DND-41 (cell line): ENCODE results near the gene MTR.

Experiments used
- ATAC-seq: fragments of 200-7000 bp; cut with Tn5 transposase; 3 replicates; pipeline ENCODE4 v1.9.1; 2021; ENCODE audit warnings: low read depth; ENCODE audit not compliant: insufficient read depth
- DNase-seq: peaks from one replicate; pipeline ENCODE4 v3.0.0-alpha.2; 2020
- H2AFZ ChIP-seq: 2 replicates; pipeline ENCODE4 v1.6.0; 2012; ENCODE audit warnings: low read depth, low read length
- H3K27ac ChIP-seq: 2 replicates; pipeline ENCODE4 v1.5.1; 2012; ENCODE audit warnings: low read length, inconsistent platforms
- H3K27me3 ChIP-seq: fragments of 200-600 bp; sonication (generic); 2 replicates; pipeline ENCODE4 v1.6.0; 2012; ENCODE audit warnings: low read length, mild to moderate bottlenecking, inconsistent platforms; ENCODE audit not compliant: insufficient read depth, poor library complexity
- H3K36me3 ChIP-seq: 2 replicates; pipeline ENCODE4 v1.5.1; 2012; ENCODE audit warnings: low read length, inconsistent platforms; ENCODE audit not compliant: insufficient read depth
- H3K4me1 ChIP-seq: 2 replicates; pipeline ENCODE4 v1.5.1; 2012; ENCODE audit warnings: mild to moderate bottlenecking, low read length; ENCODE audit not compliant: insufficient read depth
- H3K4me2 ChIP-seq: 2 replicates; pipeline ENCODE4 v1.6.0; 2012; ENCODE audit warnings: mild to moderate bottlenecking, moderate library complexity, low read length, inconsistent platforms; ENCODE audit not compliant: insufficient read depth
- H3K4me3 ChIP-seq, 2 experiments: fragments of 200-600 bp in 1 of 2; shearing (Covaris generic) in 1 of 2; 2 replicates each; pipeline ENCODE4 v1.5.1; 2012 to 2016; ENCODE audit warnings: inconsistent platforms in 2 of 2, low read length in 2 of 2, mild to moderate bottlenecking in 2 of 2, low read depth in 1 of 2, moderate library complexity in 1 of 2
- H3K79me2 ChIP-seq: 2 replicates; pipeline ENCODE4 v1.6.0; 2012; ENCODE audit warnings: low read length, inconsistent platforms; ENCODE audit not compliant: insufficient read depth
- H3K9ac ChIP-seq: 2 replicates; pipeline ENCODE4 v1.6.0; 2012; ENCODE audit warnings: low read depth, mild to moderate bottlenecking, inconsistent platforms, low read length, moderate library complexity
- H3K9me3 ChIP-seq: 2 replicates; pipeline ENCODE4 v1.5.1; 2012; ENCODE audit warnings: low read length, moderate library complexity, mild to moderate bottlenecking, inconsistent platforms; ENCODE audit not compliant: insufficient read depth, severe bottlenecking
- H4K20me1 ChIP-seq: 2 replicates; pipeline ENCODE4 v1.6.0; 2012; ENCODE audit warnings: low read length; ENCODE audit not compliant: insufficient read depth
- EZH2 ChIP-seq: IDR thresholded peaks from 3 replicates; pipeline ENCODE4 v1.6.1; 2012; ENCODE audit warnings: borderline replicate concordance, low read depth, mild to moderate bottlenecking, moderate library complexity, low read length, inconsistent platforms; ENCODE audit not compliant: severe bottlenecking
- TF ChIP-seq, protein P1 (sequence below): IDR thresholded peaks from 2 replicates; pipeline ENCODE4 v1.5.1; 2012; ENCODE audit warnings: borderline replicate concordance, low read length, moderate library complexity, mild to moderate bottlenecking; ENCODE audit not compliant: poor library complexity, severe bottlenecking; ENCODE audit errors: extremely low read depth

MTR gene

DNA sequence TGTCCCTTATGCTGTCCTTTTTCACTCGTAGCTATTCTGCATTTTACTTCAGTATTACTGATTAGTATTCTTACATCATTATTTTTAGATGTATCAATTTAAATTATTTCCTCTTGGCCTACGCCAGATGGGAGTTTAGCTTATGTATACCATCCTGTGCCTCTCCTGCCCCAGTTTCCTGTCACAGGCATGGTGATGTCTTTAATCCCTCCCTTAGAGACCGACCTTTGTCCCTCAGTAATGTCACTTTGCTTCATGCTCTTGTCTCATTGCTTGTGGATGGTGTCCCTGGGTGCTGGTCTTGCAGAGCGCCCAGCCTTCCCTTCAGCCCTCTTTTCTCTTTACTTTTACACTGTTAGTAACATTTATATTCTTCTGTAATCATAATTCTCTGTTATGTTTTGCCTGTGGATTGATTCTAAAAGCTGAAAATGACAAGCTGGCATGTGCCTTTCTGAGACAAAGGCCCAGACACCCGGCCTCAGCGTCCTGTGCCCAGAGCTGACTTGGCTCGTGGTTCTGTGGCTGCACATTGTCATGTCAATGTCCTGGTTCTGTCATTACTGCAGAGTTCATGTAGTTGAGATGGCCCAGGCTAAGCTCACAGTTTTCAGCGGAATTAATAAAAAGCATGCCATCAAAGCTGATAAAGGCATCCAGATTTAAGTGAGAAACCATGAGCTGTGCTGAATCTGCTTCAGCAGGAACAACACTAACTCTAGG is 100.7 kb downstream of the MTR start:
- Histone ChIP-seq H3K36me3 (peaks cover 95% of the 10 kb centered on the region), H3K9ac (no peak overlapping the region), H3K4me1 (no peaks in the 10 kb centered on the region), H2AFZ (no peak overlapping the region), H3K4me2 (no peak overlapping the region), H3K4me3 (no peak overlapping the region), H3K9me3 (no peaks in the 10 kb centered on the region), H3K79me2 (no peaks in the 10 kb centered on the region), H3K27ac (no peak overlapping the region), H4K20me1 (peaks cover 3% of the 10 kb centered on the region; the same call in 1 of the 2 replicates), H3K27me3 (no peaks in the 10 kb centered on the region)
- ATAC-seq, result no peak
- TF ChIP-seq EZH2, result no peak
- TF ChIP-seq, protein P1, sequence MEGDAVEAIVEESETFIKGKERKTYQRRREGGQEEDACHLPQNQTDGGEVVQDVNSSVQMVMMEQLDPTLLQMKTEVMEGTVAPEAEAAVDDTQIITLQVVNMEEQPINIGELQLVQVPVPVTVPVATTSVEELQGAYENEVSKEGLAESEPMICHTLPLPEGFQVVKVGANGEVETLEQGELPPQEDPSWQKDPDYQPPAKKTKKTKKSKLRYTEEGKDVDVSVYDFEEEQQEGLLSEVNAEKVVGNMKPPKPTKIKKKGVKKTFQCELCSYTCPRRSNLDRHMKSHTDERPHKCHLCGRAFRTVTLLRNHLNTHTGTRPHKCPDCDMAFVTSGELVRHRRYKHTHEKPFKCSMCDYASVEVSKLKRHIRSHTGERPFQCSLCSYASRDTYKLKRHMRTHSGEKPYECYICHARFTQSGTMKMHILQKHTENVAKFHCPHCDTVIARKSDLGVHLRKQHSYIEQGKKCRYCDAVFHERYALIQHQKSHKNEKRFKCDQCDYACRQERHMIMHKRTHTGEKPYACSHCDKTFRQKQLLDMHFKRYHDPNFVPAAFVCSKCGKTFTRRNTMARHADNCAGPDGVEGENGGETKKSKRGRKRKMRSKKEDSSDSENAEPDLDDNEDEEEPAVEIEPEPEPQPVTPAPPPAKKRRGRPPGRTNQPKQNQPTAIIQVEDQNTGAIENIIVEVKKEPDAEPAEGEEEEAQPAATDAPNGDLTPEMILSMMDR, result no peak
- no peak for DNase-seq

DNA sequence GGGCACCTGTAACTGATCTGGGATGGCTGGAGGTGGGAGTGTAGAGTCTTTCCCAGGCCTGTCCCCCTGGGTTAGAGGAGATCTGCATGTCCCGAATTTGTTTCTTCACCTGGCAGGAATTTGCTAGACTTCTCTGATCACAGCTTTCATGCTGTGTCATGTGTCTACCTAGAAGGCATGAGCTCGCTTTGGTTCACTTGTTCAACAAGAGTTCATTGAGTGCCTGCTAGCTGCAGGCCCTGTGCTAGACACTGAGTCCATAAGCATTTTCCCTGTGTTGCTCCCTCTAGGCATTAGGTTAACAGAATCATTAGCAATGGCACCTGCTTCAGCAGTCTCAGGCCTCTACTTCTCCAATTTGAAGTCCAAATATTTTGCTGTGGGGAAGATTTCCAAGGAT is 101.6 kb downstream of the MTR start:
- no peaks in the 10 kb centered on the region for H3K4me1 ChIP-seq
- H3K27ac ChIP-seq, result no peak overlapping the region
- H3K4me3 ChIP-seq, result no peak overlapping the region
- H3K9me3 ChIP-seq, result no peaks in the 10 kb centered on the region
- DNase-seq (no peak), ATAC-seq (no peak)
- TF ChIP-seq EZH2, result no peak
- TF ChIP-seq, protein P1, result no peak
- H4K20me1 ChIP-seq, result peaks cover 3% of the 10 kb centered on the region; the same call in 1 of the 2 replicates
- peaks cover 93% of the 10 kb centered on the region for H3K36me3 ChIP-seq
- H3K79me2 ChIP-seq, result no peaks in the 10 kb centered on the region
- no peak overlapping the region for H3K4me2 ChIP-seq
- H2AFZ ChIP-seq, result no peak overlapping the region
- H3K9ac ChIP-seq, result no peak overlapping the region
- H3K27me3 ChIP-seq, result no peaks in the 10 kb centered on the region

DNA sequence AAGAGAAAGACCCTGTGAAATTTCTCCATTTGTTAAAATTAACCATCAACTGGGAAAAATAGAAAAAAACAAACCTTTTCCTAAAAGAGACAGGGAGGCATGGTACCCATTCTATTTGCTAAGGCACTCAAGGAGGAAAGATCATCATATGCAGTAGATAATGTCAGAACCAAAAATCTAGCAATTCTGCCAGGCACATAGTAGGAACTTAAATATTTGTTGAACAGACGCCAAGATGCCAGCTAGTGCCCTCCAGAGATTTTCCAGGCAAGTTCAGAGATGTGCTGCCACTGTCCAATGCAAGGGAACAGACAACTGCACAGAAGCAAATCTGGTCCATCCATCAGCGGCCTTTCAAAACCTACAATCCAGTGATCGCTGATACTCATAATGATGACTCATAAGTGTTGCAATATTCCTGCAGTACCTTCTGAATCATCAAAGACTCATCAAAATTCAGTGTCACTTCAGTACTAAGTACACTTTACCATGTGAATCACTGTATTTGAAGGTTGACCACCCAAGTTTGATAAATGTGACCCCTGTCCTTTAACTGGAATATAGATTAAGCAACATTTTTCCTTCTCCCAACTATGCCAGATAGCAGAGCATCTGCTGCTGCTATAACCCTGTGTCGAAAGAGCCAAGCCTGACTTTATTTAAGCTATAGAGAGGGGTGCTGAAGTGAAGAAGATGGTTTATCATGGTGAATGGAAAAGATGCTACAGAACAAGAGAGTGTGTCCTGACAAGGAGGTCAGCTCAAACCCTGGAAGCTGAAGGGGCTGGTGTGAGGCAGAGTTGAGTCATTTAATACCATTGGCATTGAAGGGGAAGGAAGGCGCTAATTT is 110.0 kb downstream of the MTR start:
- H3K27ac ChIP-seq, result no peak overlapping the region

More for the DNA sequence above, 110.0 kb downstream of the MTR start:
- Histone ChIP-seq H3K4me2 (no peak overlapping the region), H3K9me3 (no peaks in the 10 kb centered on the region), H4K20me1 (no peaks in the 10 kb centered on the region), H3K27me3 (no peaks in the 10 kb centered on the region), H3K9ac (no peak overlapping the region), H3K4me3 (no peak overlapping the region), H3K79me2 (no peaks in the 10 kb centered on the region), H3K4me1 (no peaks in the 10 kb centered on the region), H3K36me3 (peaks cover 11% of the 10 kb centered on the region; the same call in 1 of the 2 replicates), H2AFZ (no peak overlapping the region)
- TF ChIP-seq, protein P1, result no peak
- no peak for TF ChIP-seq EZH2
- ATAC-seq (peak; percentile 41; the same call in 1 of the 3 replicates), DNase-seq (no peak)
